Keratinocyte (primary cell): ENCODE data around the gene ANKFY1.

Experiments
- EZH2 ChIP-seq: IDR thresholded peaks from one replicate; pipeline ENCODE4 v1.6.1; 2012; ENCODE audit warnings: inconsistent platforms, mild to moderate bottlenecking, low read length, moderate library complexity
- TF ChIP-seq, protein P1 (sequence below), 3 experiments: IDR thresholded peaks in 1 of 3; conservative IDR thresholded peaks in 1 of 3; optimal IDR thresholded peaks in 1 of 3; 2 replicates in 2 of 3; 3 replicates in 1 of 3; pipeline versions ENCODE3 to v1.5.1; 2011; ENCODE audit warnings: low read length in 3 of 3, mild to moderate bottlenecking in 3 of 3, moderate library complexity in 2 of 3, control low read depth in 1 of 3, inconsistent platforms in 1 of 3; ENCODE audit not compliant: insufficient read depth in 2 of 3; ENCODE audit errors: extremely low read depth in 1 of 3

DNA sequence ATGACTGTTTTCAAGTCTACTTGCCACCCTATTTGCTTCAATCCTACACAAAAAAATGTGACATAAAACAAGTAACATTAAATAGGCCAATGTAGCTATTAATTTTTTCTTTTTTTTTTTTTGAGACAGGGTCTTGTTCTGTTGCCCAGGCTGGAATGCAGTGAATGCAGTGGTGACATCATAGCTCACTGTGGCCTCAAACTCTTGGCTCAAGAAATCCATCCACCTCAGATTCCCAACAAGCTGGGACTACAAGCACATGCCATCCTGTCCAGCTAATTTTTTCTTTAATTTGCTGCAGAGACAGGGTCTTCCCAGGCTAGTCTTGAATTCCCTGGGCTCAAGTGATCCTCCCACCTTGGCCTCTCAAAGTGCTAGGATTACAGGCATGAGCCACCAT, 29.4 kb downstream of the ANKFY1 start:
- TF ChIP-seq, protein P1, sequence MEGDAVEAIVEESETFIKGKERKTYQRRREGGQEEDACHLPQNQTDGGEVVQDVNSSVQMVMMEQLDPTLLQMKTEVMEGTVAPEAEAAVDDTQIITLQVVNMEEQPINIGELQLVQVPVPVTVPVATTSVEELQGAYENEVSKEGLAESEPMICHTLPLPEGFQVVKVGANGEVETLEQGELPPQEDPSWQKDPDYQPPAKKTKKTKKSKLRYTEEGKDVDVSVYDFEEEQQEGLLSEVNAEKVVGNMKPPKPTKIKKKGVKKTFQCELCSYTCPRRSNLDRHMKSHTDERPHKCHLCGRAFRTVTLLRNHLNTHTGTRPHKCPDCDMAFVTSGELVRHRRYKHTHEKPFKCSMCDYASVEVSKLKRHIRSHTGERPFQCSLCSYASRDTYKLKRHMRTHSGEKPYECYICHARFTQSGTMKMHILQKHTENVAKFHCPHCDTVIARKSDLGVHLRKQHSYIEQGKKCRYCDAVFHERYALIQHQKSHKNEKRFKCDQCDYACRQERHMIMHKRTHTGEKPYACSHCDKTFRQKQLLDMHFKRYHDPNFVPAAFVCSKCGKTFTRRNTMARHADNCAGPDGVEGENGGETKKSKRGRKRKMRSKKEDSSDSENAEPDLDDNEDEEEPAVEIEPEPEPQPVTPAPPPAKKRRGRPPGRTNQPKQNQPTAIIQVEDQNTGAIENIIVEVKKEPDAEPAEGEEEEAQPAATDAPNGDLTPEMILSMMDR (optimal IDR thresholded peaks at IDR 0.05 in 1 of 3, IDR thresholded peaks at IDR 0.05 in 1 of 3, conservative IDR thresholded peaks at IDR 0.05 in 1 of 3; ENCODE audit: extremely low read depth in 1 of 3, insufficient read depth in 2 of 3, low read length in 3 of 3): no peak
- no peak for TF ChIP-seq EZH2
